ENCODE results near the gene PCAT6.
"Not testable (repeated sequence)": the region's sequence is repeated elsewhere in the genome, so short reads cannot be mapped to it uniquely, and the experiment has no call there.

- not testable (repeated sequence) for TF ChIP-seq POLR2AphosphoS5 (IDR thresholded peaks at IDR 0.05; ENCODE audit: borderline replicate concordance, low read depth, low read length); EZH2 (IDR thresholded peaks at IDR 0.05)
These were observed 15.8 kb upstream of the PCAT6 start for GRCh38 chr1:202794931-202795330.
